Measurements from ENCODE around the gene RFX4. TPM values are rescaled to one million over a fixed set of nuclear protein-coding genes. Genes with fewer than 3 reads are reported as not detected.

The RFX4 gene
- total and polyA plus RNA-seq, 9 of the 15 experiments (the other 6 are each of a cell fraction or from before 2014, with no cell fraction given): not detected

DNA sequence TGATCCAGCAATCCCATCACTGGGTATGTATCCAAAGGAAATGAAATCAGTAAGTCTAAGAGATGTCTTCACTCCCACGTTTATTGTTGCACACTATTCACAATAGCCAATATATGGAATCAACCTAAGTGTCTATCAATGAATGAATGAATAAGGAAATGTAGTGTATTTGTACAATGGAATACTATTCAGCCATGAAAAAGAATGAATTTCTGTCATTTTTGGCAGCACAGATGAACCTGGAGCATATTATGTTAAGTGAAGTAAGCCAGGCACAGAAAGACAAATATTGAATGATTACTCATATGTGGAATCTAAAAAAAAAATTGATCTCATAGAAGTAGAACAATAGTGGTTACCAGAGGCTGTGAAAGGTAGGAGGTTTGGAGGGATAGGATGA, 30.6 kb upstream of the RFX4 start (continued):
- TF ChIP-seq, protein P1, sequence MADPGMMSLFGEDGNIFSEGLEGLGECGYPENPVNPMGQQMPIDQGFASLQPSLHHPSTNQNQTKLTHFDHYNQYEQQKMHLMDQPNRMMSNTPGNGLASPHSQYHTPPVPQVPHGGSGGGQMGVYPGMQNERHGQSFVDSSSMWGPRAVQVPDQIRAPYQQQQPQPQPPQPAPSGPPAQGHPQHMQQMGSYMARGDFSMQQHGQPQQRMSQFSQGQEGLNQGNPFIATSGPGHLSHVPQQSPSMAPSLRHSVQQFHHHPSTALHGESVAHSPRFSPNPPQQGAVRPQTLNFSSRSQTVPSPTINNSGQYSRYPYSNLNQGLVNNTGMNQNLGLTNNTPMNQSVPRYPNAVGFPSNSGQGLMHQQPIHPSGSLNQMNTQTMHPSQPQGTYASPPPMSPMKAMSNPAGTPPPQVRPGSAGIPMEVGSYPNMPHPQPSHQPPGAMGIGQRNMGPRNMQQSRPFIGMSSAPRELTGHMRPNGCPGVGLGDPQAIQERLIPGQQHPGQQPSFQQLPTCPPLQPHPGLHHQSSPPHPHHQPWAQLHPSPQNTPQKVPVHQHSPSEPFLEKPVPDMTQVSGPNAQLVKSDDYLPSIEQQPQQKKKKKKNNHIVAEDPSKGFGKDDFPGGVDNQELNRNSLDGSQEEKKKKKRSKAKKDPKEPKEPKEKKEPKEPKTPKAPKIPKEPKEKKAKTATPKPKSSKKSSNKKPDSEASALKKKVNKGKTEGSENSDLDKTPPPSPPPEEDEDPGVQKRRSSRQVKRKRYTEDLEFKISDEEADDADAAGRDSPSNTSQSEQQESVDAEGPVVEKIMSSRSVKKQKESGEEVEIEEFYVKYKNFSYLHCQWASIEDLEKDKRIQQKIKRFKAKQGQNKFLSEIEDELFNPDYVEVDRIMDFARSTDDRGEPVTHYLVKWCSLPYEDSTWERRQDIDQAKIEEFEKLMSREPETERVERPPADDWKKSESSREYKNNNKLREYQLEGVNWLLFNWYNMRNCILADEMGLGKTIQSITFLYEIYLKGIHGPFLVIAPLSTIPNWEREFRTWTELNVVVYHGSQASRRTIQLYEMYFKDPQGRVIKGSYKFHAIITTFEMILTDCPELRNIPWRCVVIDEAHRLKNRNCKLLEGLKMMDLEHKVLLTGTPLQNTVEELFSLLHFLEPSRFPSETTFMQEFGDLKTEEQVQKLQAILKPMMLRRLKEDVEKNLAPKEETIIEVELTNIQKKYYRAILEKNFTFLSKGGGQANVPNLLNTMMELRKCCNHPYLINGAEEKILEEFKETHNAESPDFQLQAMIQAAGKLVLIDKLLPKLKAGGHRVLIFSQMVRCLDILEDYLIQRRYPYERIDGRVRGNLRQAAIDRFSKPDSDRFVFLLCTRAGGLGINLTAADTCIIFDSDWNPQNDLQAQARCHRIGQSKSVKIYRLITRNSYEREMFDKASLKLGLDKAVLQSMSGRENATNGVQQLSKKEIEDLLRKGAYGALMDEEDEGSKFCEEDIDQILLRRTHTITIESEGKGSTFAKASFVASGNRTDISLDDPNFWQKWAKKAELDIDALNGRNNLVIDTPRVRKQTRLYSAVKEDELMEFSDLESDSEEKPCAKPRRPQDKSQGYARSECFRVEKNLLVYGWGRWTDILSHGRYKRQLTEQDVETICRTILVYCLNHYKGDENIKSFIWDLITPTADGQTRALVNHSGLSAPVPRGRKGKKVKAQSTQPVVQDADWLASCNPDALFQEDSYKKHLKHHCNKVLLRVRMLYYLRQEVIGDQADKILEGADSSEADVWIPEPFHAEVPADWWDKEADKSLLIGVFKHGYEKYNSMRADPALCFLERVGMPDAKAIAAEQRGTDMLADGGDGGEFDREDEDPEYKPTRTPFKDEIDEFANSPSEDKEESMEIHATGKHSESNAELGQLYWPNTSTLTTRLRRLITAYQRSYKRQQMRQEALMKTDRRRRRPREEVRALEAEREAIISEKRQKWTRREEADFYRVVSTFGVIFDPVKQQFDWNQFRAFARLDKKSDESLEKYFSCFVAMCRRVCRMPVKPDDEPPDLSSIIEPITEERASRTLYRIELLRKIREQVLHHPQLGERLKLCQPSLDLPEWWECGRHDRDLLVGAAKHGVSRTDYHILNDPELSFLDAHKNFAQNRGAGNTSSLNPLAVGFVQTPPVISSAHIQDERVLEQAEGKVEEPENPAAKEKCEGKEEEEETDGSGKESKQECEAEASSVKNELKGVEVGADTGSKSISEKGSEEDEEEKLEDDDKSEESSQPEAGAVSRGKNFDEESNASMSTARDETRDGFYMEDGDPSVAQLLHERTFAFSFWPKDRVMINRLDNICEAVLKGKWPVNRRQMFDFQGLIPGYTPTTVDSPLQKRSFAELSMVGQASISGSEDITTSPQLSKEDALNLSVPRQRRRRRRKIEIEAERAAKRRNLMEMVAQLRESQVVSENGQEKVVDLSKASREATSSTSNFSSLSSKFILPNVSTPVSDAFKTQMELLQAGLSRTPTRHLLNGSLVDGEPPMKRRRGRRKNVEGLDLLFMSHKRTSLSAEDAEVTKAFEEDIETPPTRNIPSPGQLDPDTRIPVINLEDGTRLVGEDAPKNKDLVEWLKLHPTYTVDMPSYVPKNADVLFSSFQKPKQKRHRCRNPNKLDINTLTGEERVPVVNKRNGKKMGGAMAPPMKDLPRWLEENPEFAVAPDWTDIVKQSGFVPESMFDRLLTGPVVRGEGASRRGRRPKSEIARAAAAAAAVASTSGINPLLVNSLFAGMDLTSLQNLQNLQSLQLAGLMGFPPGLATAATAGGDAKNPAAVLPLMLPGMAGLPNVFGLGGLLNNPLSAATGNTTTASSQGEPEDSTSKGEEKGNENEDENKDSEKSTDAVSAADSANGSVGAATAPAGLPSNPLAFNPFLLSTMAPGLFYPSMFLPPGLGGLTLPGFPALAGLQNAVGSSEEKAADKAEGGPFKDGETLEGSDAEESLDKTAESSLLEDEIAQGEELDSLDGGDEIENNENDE (IDR thresholded peaks at IDR 0.05; ENCODE audit: low read depth, low read length): no peak
